Fibroblast of skin of right quadriceps (primary cell): ENCODE results near the gene PRDM2.

Experiments used
- DNase-seq: peaks from one replicate; pipeline ENCODE4 v3.0.0-alpha.2; 2013

The PRDM2 gene

GRCh38 chr1:13820055-13820454 lies 120.1 kb downstream of the PRDM2 start:
- no peak for DNase-seq

GRCh38 chr1:13820456-13820855 lies 120.5 kb downstream of the PRDM2 start:
- DNase-seq = no peak

GRCh38 chr1:13823126-13823880 lies 123.3 kb downstream of the PRDM2 start:
- no peak for DNase-seq

- DNase-seq = no peak
Measured at GRCh38 chr1:13823936-13824335, 123.9 kb downstream of the PRDM2 start.

- no peak for DNase-seq
Measured at GRCh38 chr1:13824626-13825025, 124.6 kb downstream of the PRDM2 start.

GRCh38 chr1:13825033-13825432 lies 125.0 kb downstream of the PRDM2 start:
- no peak for DNase-seq

GRCh38 chr1:13826009-13826408 lies 126.0 kb downstream of the PRDM2 start:
- no peak for DNase-seq

- DNase-seq = no peak
Measured at GRCh38 chr1:13826591-13826990, 126.6 kb downstream of the PRDM2 start.

- no peak for DNase-seq
Measured at GRCh38 chr1:13828454-13829151, 128.6 kb downstream of the PRDM2 start.

- no peak for DNase-seq
Measured at GRCh38 chr1:13829152-13829769, 129.3 kb downstream of the PRDM2 start.

- DNase-seq = no peak
Measured at GRCh38 chr1:13830170-13830569, 130.2 kb downstream of the PRDM2 start.

- DNase-seq = no peak
Measured at GRCh38 chr1:13830616-13831280, 130.8 kb downstream of the PRDM2 start.

- DNase-seq = no peak
Measured at GRCh38 chr1:13832100-13832499, 132.1 kb downstream of the PRDM2 start.

- no peak for DNase-seq
Measured at GRCh38 chr1:13832536-13832935, 132.5 kb downstream of the PRDM2 start.

- DNase-seq = no peak
Measured at GRCh38 chr1:13836136-13836535, 136.1 kb downstream of the PRDM2 start.

- DNase-seq = no peak
Measured at GRCh38 chr1:13836631-13837030, 136.6 kb downstream of the PRDM2 start.

- DNase-seq = no peak
Measured at GRCh38 chr1:13838236-13838635, 138.2 kb downstream of the PRDM2 start.

GRCh38 chr1:13842497-13842896 lies 142.5 kb downstream of the PRDM2 start:
- no peak for DNase-seq

GRCh38 chr1:13851726-13852125 lies 151.7 kb downstream of the PRDM2 start:
- no peak for DNase-seq

GRCh38 chr1:13855554-13855953 lies 155.6 kb downstream of the PRDM2 start:
- no peak for DNase-seq

GRCh38 chr1:13860031-13860430 lies 160.0 kb downstream of the PRDM2 start:
- no peak for DNase-seq

GRCh38 chr1:13864760-13865159 lies 164.8 kb downstream of the PRDM2 start:
- no peak for DNase-seq

- DNase-seq = no peak
Measured at GRCh38 chr1:13865851-13866250, 165.9 kb downstream of the PRDM2 start.

- DNase-seq = no peak
Measured at GRCh38 chr1:13867603-13868002, 167.6 kb downstream of the PRDM2 start.
